ENCODE measurements around the gene FASTKD1. TPM values are rescaled to one million over a fixed set of nuclear protein-coding genes. Genes with fewer than 3 reads are reported as not detected.
"Not testable (repeated sequence)": the region's sequence is repeated elsewhere in the genome, so short reads cannot be mapped to it uniquely, and the experiment has no call there.

FASTKD1 gene
- polyA plus RNA-seq, 3 donors, result 9.1 to 16.9 (median 14.3) TPM

GRCh38 chr2:169599568-169599967 lies 25.9 kb upstream of the FASTKD1 start:
- Mint-ChIP-seq H3K4me3 (no peak overlapping the region), H3K27ac (peak overlapping the region in 1 of 7 donors; percentile 3), H3K27me3 (ENCODE audit: low read depth in 3 of 3) (no peaks in the 10 kb centered on the region), H3K9me3 (peaks cover 0 to 2% (median 0%) of the 10 kb centered on the region in 7 donors), H3K4me1 (no peaks in the 10 kb centered on the region), H3K36me3 (peaks cover 11 to 40% of the 10 kb centered on the region in 2 donors)
- Histone ChIP-seq H2AFZ (ENCODE audit: insufficient read depth, low read depth, low read length, poor library complexity, severe bottlenecking) (no peak overlapping the region), H3K4me3 (replicated peaks in 1 of 3; ENCODE audit: low read depth in 2 of 3, low read length in 3 of 3) (no peak overlapping the region), H3K27me3 (ENCODE audit: control insufficient read depth in 2 of 2, insufficient read depth in 2 of 2, low read length in 2 of 2) (no peaks in the 10 kb centered on the region), H3K4me1 (ENCODE audit: control insufficient read depth in 1 of 2, insufficient read depth in 2 of 2, low read length in 2 of 2) (no peaks in the 10 kb centered on the region), H3K36me3 (replicated peaks in 1 of 2; ENCODE audit: control insufficient read depth in 1 of 2, insufficient read depth in 2 of 2, low read length in 2 of 2) (peaks cover 0 to 11% of the 10 kb centered on the region in 2 donors), H3K79me2 (ENCODE audit: insufficient read depth, low read length) (peaks cover 89% of the 10 kb centered on the region), H3K4me2 (replicated peaks; ENCODE audit: extremely low read depth, low read length, poor library complexity, severe bottlenecking) (no peak overlapping the region), H3K9me3 (replicated peaks in 1 of 2; ENCODE audit: control insufficient read depth in 1 of 2, insufficient read depth in 1 of 2, low read length in 2 of 2) (no peaks in the 10 kb centered on the region), H4K20me1 (ENCODE audit: insufficient read depth, low read length) (peaks cover 82% of the 10 kb centered on the region), H3K27ac (ENCODE audit: low read depth in 1 of 2, low read length in 2 of 2) (no peak overlapping the region), H3K9ac (ENCODE audit: insufficient read depth, low read length, poor library complexity, severe bottlenecking) (no peak overlapping the region)
- intact Hi-C loops (cut with micrococcal nuclease), result no loop called here
- TF ChIP-seq CTCF (IDR thresholded peaks at IDR 0.05), result no peak
- DNase-seq, result no peak

- no peak for DNase-seq
- intact Hi-C loops (cut with micrococcal nuclease), result no loop called here
- Histone ChIP-seq H2AFZ (ENCODE audit: insufficient read depth, low read depth, low read length, poor library complexity, severe bottlenecking) (no peak overlapping the region), H3K4me2 (replicated peaks; ENCODE audit: extremely low read depth, low read length, poor library complexity, severe bottlenecking) (no peak overlapping the region), H3K4me1 (ENCODE audit: control insufficient read depth in 1 of 2, insufficient read depth in 2 of 2, low read length in 2 of 2) (no peaks in the 10 kb centered on the region), H3K79me2 (ENCODE audit: insufficient read depth, low read length) (peaks cover 90% of the 10 kb centered on the region), H4K20me1 (ENCODE audit: insufficient read depth, low read length) (peaks cover 88% of the 10 kb centered on the region), H3K9me3 (replicated peaks in 1 of 2; ENCODE audit: control insufficient read depth in 1 of 2, insufficient read depth in 1 of 2, low read length in 2 of 2) (no peaks in the 10 kb centered on the region), H3K27me3 (ENCODE audit: control insufficient read depth in 2 of 2, insufficient read depth in 2 of 2, low read length in 2 of 2) (no peaks in the 10 kb centered on the region), H3K36me3 (replicated peaks in 1 of 2; ENCODE audit: control insufficient read depth in 1 of 2, insufficient read depth in 2 of 2, low read length in 2 of 2) (peaks cover 0 to 5% of the 10 kb centered on the region in 2 donors), H3K4me3 (replicated peaks in 1 of 3; ENCODE audit: low read depth in 2 of 3, low read length in 3 of 3) (no peak overlapping the region), H3K27ac (ENCODE audit: low read depth in 1 of 2, low read length in 2 of 2) (no peak overlapping the region), H3K9ac (ENCODE audit: insufficient read depth, low read length, poor library complexity, severe bottlenecking) (no peak overlapping the region)
- Mint-ChIP-seq H3K36me3 (peaks cover 10 to 34% of the 10 kb centered on the region in 2 donors), H3K4me3 (no peak overlapping the region), H3K9me3 (peaks cover 0 to 2% (median 0%) of the 10 kb centered on the region in 7 donors), H3K4me1 (no peaks in the 10 kb centered on the region), H3K27me3 (ENCODE audit: low read depth in 3 of 3) (no peaks in the 10 kb centered on the region), H3K27ac (no peak overlapping the region)
- WGBS (ENCODE audit: insufficient coverage), result no CpG with 5 or more reads among the region's 2 CpGs
- no peak for TF ChIP-seq CTCF (IDR thresholded peaks at IDR 0.05)
Measured at GRCh38 chr2:169598982-169599381, 25.3 kb upstream of the FASTKD1 start.

GRCh38 chr2:169596546-169596945 lies 22.9 kb upstream of the FASTKD1 start:
- WGBS (ENCODE audit: insufficient coverage), result 94% methylated on average over 6 of the region's 7 CpGs

More at GRCh38 chr2:169596546-169596945, 22.9 kb upstream of the FASTKD1 start:
- intact Hi-C loops (cut with micrococcal nuclease); H3K4me3 Mint-ChIP-seq; H3K27me3 Mint-ChIP-seq (ENCODE audit: low read depth in 3 of 3); H3K9me3 Mint-ChIP-seq; H3K27ac ChIP-seq (ENCODE audit: low read depth in 1 of 2, low read length in 2 of 2); H3K36me3 ChIP-seq (replicated peaks in 1 of 2; ENCODE audit: control insufficient read depth in 1 of 2, insufficient read depth in 2 of 2, low read length in 2 of 2); H3K4me1 Mint-ChIP-seq; H3K9me3 ChIP-seq (replicated peaks in 1 of 2; ENCODE audit: control insufficient read depth in 1 of 2, insufficient read depth in 1 of 2, low read length in 2 of 2); H3K27me3 ChIP-seq (ENCODE audit: control insufficient read depth in 2 of 2, insufficient read depth in 2 of 2, low read length in 2 of 2); H3K4me3 ChIP-seq (replicated peaks in 1 of 3; ENCODE audit: low read depth in 2 of 3, low read length in 3 of 3); H3K4me2 ChIP-seq (replicated peaks; ENCODE audit: extremely low read depth, low read length, poor library complexity, severe bottlenecking); H3K4me1 ChIP-seq (ENCODE audit: control insufficient read depth in 1 of 2, insufficient read depth in 2 of 2, low read length in 2 of 2); H2AFZ ChIP-seq (ENCODE audit: insufficient read depth, low read depth, low read length, poor library complexity, severe bottlenecking); H3K9ac ChIP-seq (ENCODE audit: insufficient read depth, low read length, poor library complexity, severe bottlenecking); DNase-seq: not testable (repeated sequence)
- peaks cover 97% of the 10 kb centered on the region for H4K20me1 ChIP-seq (ENCODE audit: insufficient read depth, low read length)
- Mint-ChIP-seq H3K36me3 (peaks cover 8 to 27% of the 10 kb centered on the region in 2 donors), H3K27ac (peak overlapping the region in 6 of 7 donors; percentile 19 to 85 (median 66))
- H3K79me2 ChIP-seq (ENCODE audit: insufficient read depth, low read length), result peaks cover 98% of the 10 kb centered on the region

All from CD14-positive monocyte (primary cell).